IgD-negative memory B cell (primary cell): Measurements from ENCODE around the gene WNT11. TPM values are rescaled to one million over a fixed set of nuclear protein-coding genes. Genes with fewer than 3 reads are reported as not detected.

Experiments
- H3K27ac Mint-ChIP-seq, 3 donors: one replicate each; pipeline ENCODE4 v1.8.0; 2020 to 2022; ENCODE audit warnings: mild to moderate bottlenecking in 3 of 3, mixed read lengths in 3 of 3, moderate library complexity in 1 of 3
- H3K27me3 Mint-ChIP-seq: one replicate; pipeline ENCODE4 v1.8.0; 2021; ENCODE audit warnings: mixed read lengths
- H3K36me3 Mint-ChIP-seq: one replicate; pipeline ENCODE4 v1.8.0; 2020; ENCODE audit warnings: mild to moderate bottlenecking, mixed read lengths
- H3K4me1 Mint-ChIP-seq, 3 donors: one replicate each; pipeline ENCODE4 v1.8.0; 2020 to 2022; ENCODE audit warnings: mixed read lengths in 3 of 3, mild to moderate bottlenecking in 1 of 3
- H3K4me3 Mint-ChIP-seq, 4 donors: one replicate each; pipeline ENCODE4 v1.8.0; 2020 to 2022; ENCODE audit warnings: mild to moderate bottlenecking in 4 of 4, mixed read lengths in 4 of 4, moderate library complexity in 3 of 4
- H3K9me3 Mint-ChIP-seq, 3 donors: one replicate each; pipeline ENCODE4 v1.8.0; 2020 to 2021; ENCODE audit warnings: mixed read lengths in 3 of 3, mild to moderate bottlenecking in 1 of 3
- polyA plus RNA-seq: library from polyadenylated mRNA; unstranded; fragments of 300-500 nt; fragmentation: Illumina TruSeq; gene quantifications from one replicate; pipeline ENCODE4 v1.2.3, GENCODE V29; 2021

Gene WNT11
- polyA plus RNA-seq, 1 donor from 2014 or later: not detected

DNA sequence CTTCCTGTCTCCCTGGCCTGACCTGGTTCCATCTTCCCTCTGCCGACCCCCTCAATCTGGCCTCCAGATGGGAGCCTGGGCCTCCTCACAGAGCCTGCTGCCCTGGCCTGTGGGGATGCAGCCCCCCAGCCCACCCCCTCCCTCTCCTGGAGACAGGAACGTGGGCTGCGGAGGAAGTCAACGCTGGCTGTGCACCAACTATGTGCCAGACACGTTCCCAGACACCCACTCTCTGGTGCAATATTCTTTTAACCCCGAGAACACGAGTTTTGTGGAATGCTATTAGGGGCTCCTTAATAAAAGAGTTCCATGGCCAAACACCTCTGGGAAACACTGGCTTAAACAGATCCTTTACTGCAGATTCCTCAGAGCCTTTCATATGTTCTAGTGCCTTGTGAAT, 15.9 kb downstream of the WNT11 start:
- Mint-ChIP-seq H3K27ac (no peak overlapping the region), H3K4me3 (no peak overlapping the region), H3K27me3 (peaks cover 3% of the 10 kb centered on the region), H3K4me1 (peaks cover 0 to 1% (median 0%) of the 10 kb centered on the region in 3 donors), H3K36me3 (peaks cover 2% of the 10 kb centered on the region), H3K9me3 (no peaks in the 10 kb centered on the region)

DNA sequence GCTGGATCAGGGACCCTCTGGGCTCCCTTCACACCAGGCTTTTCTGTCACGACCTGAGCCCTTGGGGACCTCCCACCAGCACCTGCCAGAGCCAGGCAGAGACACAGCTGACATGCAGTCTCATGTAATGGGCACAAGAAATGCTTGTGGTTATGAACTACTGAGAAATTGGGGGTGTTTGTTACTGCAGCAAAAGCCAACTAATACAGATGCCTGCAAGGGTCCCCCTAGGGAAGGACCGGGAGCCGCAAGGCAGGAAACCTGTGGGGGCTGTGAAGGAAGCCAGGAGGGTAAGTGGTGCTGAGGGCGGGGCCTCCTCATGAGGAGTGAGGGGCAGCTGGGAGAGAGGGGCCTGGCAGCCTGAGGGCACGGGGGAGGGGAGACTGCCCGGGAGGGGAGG, 16.6 kb downstream of the WNT11 start:
- H3K27me3 Mint-ChIP-seq: peaks cover 3% of the 10 kb centered on the region
- peaks cover 2% of the 10 kb centered on the region for H3K36me3 Mint-ChIP-seq
- H3K27ac Mint-ChIP-seq: no peak overlapping the region
- H3K4me1 Mint-ChIP-seq: peaks cover 0 to 1% (median 0%) of the 10 kb centered on the region in 3 donors
- H3K4me3 Mint-ChIP-seq: no peak overlapping the region
- no peaks in the 10 kb centered on the region for H3K9me3 Mint-ChIP-seq

DNA sequence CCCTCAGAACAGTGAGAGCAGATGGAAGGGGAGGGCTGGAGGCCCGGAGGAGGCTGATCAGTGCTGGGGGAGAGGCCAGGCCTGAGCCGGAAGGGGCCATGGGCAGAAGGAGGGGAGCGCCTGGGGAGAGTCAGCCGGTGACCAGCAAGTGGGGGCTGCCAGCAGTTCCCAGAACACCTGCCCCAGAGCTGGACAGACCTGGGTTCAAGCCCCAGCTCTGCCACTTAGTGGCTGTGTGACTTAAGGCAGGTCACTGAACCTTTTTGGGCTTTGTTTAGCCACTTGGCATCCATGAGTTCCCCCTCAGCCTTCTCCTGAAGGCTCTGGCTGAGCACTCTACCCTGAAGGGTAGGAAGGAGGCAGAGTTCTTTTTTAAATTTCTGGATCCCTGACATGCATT, 17.4 kb downstream of the WNT11 start:
- H3K9me3 Mint-ChIP-seq: no peaks in the 10 kb centered on the region
- peaks cover 0 to 1% (median 0%) of the 10 kb centered on the region in 3 donors for H3K4me1 Mint-ChIP-seq
- no peak overlapping the region for H3K27ac Mint-ChIP-seq
- no peak overlapping the region for H3K4me3 Mint-ChIP-seq
- H3K36me3 Mint-ChIP-seq: no peaks in the 10 kb centered on the region
- peaks cover 5% of the 10 kb centered on the region for H3K27me3 Mint-ChIP-seq

DNA sequence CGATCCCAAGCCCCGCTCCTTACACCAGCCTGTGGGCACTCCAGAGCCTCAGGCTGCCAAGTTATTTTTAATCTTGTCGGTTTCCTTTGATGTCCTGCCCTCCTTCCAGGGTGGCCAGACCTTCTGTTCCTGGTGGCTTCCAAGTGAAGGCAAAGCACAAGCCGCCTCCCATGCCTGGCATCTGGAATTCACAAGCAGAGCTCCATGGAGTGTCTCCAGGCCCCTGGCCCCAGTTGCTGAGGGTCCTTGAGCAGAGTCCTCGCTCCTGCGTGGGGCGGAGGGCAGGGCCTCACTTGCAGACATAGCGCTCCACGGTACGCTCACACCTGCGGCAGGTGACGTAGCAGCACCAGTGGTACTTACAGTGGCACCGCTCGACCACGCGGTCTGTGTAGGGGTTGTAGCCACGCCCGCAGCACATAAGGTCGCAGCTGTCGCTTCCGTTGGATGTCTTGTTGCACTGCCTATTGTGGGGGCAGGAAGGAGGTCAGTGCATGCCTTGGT, 19.5 kb downstream of the WNT11 start:
- Mint-ChIP-seq H3K4me3 (no peak overlapping the region), H3K9me3 (no peaks in the 10 kb centered on the region), H3K4me1 (peaks cover 0 to 1% (median 0%) of the 10 kb centered on the region in 3 donors), H3K27ac (no peak overlapping the region), H3K36me3 (no peaks in the 10 kb centered on the region), H3K27me3 (peaks cover 5% of the 10 kb centered on the region)

DNA sequence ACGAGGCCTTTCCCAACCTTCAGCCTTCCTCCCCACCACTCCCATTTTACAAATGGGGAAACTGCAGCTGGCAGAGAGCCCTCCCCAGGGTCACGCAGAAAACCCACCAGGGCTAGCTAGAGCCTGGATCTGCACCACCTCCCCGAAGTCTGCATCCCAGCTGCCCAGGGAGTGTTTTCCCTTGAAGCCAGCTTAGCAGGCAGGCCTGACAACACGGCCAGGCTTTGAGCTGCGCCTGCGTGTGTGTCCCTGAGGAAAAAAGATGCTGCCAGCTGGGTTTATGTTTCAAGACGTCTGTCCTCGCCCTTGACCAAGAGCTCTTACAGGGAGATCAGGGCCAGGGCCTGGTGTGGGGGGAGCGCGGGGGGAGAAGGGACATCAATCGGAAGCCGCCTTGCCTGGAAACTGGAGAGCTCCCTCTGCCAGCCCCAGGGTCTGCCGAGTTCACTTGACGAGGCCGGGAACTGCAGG, 20.3 kb downstream of the WNT11 start:
- no peaks in the 10 kb centered on the region for H3K9me3 Mint-ChIP-seq
- peaks cover 0 to 1% (median 0%) of the 10 kb centered on the region in 3 donors for H3K4me1 Mint-ChIP-seq
- no peak overlapping the region for H3K27ac Mint-ChIP-seq
- H3K36me3 Mint-ChIP-seq: no peaks in the 10 kb centered on the region
- H3K27me3 Mint-ChIP-seq: peaks cover 5% of the 10 kb centered on the region
- H3K4me3 Mint-ChIP-seq: no peak overlapping the region

DNA sequence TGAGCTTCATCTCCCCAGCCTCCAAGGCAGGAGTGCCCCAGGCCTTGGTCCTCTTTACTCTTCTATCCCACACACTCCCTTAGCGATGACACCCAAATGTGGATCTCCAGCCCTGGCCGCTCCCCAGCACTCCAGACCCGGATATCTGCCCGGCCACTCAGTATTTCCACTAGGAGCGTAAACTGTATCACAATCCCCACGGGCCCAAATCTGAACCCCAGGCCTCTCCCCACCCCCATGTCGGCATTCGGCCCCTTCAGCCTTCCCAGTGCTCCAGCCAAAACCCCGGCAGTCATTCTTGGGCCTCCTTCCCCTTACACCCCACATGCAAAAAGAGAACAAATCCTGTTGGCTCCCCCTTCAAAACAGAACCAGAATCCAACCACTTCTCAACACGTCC, 20.8 kb downstream of the WNT11 start:
- Mint-ChIP-seq H3K4me3 (no peak overlapping the region), H3K9me3 (no peaks in the 10 kb centered on the region), H3K36me3 (no peaks in the 10 kb centered on the region), H3K27me3 (peaks cover 5% of the 10 kb centered on the region), H3K27ac (no peak overlapping the region), H3K4me1 (peaks cover 0 to 1% (median 0%) of the 10 kb centered on the region in 3 donors)

DNA sequence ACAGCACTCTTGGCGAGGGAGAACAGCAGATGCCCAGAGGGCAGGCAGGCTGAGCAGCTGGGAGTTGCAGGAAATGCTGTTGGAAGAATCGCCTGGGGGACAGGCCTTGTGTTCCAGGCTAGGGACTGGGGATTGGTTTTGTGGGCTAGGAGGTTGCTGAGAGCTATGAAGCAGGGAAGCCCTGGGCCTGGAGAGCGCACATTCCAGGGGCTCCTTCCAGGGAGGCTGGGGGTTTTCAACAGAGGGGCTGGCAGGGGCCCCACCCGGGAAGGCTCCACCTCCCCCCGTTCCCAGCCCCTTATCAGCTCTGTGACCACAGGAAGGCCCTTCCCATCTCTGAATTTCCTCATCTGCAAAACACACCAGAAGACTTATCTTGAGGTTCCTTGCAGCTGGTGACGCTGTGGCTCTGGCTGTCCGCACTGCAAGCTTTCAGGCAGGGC, 21.7 kb downstream of the WNT11 start:
- peaks cover 5% of the 10 kb centered on the region for H3K27me3 Mint-ChIP-seq

DNA sequence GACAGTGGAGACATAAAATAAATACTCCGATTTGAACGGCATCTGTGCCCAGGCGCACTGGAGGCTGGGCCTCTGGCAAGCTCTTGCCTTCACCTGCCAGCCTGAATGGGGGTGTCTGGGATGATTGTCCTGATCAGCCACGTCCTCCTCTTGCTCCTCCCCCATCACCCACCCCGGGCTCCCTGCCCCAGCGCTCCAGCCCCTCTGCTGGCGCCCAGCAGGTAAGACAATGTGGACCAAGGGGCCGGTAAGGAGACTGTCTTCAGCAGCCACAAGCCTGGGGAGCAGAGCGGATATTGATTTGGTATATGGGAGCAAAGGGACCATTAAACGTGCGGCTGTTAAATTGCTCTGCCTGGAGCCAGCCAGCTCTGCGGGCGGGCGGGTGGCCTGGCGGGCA, 24.9 kb downstream of the WNT11 start:
- Mint-ChIP-seq H3K4me1 (peaks cover 0 to 1% (median 0%) of the 10 kb centered on the region in 3 donors), H3K9me3 (no peaks in the 10 kb centered on the region), H3K36me3 (no peaks in the 10 kb centered on the region), H3K27ac (peak overlapping the region in 1 of 3 donors; percentile 31), H3K27me3 (peaks cover 5% of the 10 kb centered on the region), H3K4me3 (no peak overlapping the region)

More for the DNA sequence above, 21.7 kb downstream of the WNT11 start:
- H3K4me1 Mint-ChIP-seq: peaks cover 0 to 1% (median 0%) of the 10 kb centered on the region in 3 donors
- H3K4me3 Mint-ChIP-seq: no peak overlapping the region
- H3K9me3 Mint-ChIP-seq: no peaks in the 10 kb centered on the region
- H3K36me3 Mint-ChIP-seq: no peaks in the 10 kb centered on the region
- no peak overlapping the region for H3K27ac Mint-ChIP-seq

DNA sequence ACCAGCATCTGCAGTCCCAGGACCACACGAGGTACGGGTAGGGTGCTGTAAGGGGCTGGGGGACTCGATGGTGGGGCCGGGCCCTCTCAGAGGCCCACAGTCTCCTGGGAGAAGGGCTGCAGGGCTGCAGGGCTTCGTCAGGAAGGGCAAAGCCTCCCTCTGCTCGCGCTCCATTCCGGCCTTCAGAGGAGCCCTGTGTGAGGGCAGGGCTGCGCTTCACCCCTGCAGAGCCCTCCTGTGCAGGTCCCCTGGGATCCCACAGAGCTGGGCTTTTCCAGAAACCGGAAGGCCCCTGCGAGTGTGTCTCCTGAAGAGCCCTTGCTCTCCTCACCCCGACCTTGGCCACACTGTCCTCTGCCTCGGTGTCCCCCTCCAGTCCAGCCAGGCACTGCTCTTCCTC, 27.2 kb downstream of the WNT11 start:
- H3K9me3 Mint-ChIP-seq: peaks cover 0 to 2% (median 0%) of the 10 kb centered on the region in 3 donors
- H3K36me3 Mint-ChIP-seq: no peaks in the 10 kb centered on the region
- no peak overlapping the region for H3K27ac Mint-ChIP-seq

DNA sequence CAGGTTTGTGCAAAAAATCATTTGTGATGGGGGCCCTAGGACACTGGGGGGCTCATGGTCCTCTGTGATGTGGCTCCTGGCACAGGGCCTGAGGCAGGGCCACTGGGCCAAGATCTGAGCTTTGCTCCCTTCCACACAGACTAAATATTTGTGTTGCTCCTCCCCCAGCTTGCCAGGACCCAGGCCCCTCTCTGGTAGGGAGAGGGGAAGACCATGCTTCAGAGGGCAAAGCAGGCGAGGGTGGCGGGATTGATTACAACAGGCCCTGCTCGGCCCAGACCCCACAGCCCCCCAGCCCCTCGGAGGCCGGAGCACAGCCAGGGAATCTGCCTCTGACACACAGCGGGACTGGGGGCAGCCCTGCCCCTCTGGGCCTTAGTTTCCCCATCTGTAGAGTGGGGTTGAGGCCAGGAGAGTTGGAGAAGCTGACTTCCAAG, 29.0 kb downstream of the WNT11 start:
- H3K27ac Mint-ChIP-seq: peak overlapping the region in 1 of 3 donors; percentile 27
- H3K27me3 Mint-ChIP-seq: no peaks in the 10 kb centered on the region
- H3K36me3 Mint-ChIP-seq: peaks cover 2% of the 10 kb centered on the region
- H3K9me3 Mint-ChIP-seq: peaks cover 0 to 2% (median 0%) of the 10 kb centered on the region in 3 donors
- no peak overlapping the region for H3K4me3 Mint-ChIP-seq
- H3K4me1 Mint-ChIP-seq: peaks cover 0 to 2% (median 0%) of the 10 kb centered on the region in 3 donors

More for the DNA sequence above, 27.2 kb downstream of the WNT11 start:
- Mint-ChIP-seq H3K27me3 (peaks cover under 1% of the 10 kb centered on the region), H3K4me3 (no peak overlapping the region), H3K4me1 (peaks cover 0 to 2% (median 0%) of the 10 kb centered on the region in 3 donors)

DNA sequence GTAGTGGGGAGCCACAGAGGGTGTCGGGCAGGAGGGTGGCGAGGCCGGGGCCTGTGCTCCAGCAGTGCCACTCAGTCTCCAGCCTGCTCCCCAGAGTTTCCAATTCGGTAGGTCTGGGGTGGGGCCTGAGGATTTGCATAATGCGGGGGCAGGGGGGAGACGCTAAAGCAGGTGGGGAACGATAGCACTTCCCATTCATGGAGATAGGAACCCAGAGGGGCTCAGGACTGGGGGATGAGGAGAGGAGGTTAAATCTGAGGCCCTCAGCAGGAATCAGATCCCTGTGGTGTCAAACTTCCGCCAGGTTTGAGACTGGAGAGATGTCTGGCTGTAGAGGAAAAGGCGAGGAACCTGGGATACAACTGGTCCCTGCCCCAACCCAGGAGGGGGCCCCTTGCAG, 29.8 kb downstream of the WNT11 start:
- Mint-ChIP-seq H3K36me3 (peaks cover 2% of the 10 kb centered on the region), H3K4me1 (peaks cover 0 to 2% (median 0%) of the 10 kb centered on the region in 3 donors), H3K9me3 (peaks cover 0 to 2% (median 0%) of the 10 kb centered on the region in 3 donors), H3K4me3 (peak overlapping the region in 1 of 4 donors; percentile 43), H3K27ac (peak overlapping the region in 1 of 3 donors; percentile 89), H3K27me3 (no peaks in the 10 kb centered on the region)

DNA sequence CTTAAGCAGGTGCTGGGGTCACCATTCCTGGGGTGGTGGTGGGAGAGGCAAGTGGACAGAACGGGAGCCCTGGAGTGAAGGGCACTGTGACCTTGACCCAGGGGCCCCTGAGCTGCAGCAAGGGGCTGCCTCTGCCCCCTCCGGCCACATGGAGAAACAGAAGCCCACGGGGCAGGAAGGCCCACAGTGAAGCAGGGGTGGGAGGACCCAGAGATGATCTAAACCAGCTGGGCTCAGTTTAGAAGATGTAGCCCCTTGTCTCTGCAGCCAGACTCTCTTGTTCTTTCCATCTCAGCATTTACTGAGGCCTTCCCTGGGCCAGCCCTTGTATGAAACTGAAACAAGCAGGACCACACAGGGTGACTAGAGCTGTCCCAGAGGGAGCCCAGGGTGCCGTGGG, 30.5 kb downstream of the WNT11 start:
- Mint-ChIP-seq H3K4me3 (no peak overlapping the region), H3K36me3 (peaks cover 2% of the 10 kb centered on the region), H3K9me3 (peaks cover 0 to 2% (median 0%) of the 10 kb centered on the region in 3 donors), H3K27me3 (no peaks in the 10 kb centered on the region), H3K27ac (peak overlapping the region in 1 of 3 donors; percentile 89), H3K4me1 (peaks cover 0 to 2% (median 0%) of the 10 kb centered on the region in 3 donors)

DNA sequence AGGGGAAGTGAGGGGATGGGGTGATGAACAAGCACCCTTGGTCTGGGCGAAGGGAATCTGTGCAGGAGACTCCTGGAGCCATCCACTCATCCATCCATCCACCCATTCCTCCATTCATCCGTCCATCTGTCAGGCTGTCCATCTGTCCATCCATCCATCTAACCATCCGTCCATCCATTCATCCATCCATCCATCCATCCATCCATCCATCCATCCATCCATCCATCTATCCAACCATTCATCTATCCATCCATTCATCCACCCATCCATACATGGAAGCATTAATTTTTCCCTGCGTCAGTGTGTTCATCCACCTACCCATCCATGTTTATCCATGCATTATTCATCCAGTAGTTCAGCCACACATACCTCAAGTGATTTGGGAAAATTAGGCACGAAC, 32.0 kb downstream of the WNT11 start:
- peaks cover 0 to 2% (median 0%) of the 10 kb centered on the region in 3 donors for H3K4me1 Mint-ChIP-seq
- H3K9me3 Mint-ChIP-seq: peaks cover 0 to 2% (median 0%) of the 10 kb centered on the region in 3 donors
- no peak overlapping the region for H3K4me3 Mint-ChIP-seq
- no peaks in the 10 kb centered on the region for H3K27me3 Mint-ChIP-seq
- peak overlapping the region in 1 of 3 donors; percentile 71 for H3K27ac Mint-ChIP-seq
- H3K36me3 Mint-ChIP-seq: peaks cover 2% of the 10 kb centered on the region

DNA sequence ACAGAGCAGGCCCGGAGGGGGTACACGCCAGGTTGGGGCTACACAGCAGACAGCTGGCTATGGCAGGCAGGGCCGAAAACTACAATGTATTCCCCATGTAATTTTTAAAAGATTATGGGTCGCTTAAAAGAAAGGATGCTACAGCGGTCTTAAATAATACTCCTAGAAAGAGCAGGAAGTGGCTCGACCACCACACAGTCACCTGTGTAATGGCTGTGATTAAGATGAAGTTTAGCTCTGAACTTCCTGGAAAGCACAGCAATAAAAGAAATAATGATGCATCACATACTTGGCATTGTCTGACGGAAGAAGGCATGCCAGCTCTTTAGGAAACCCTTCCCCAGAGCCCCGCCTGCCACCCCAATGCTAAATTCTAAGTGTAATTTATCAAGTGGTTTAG, 32.6 kb downstream of the WNT11 start:
- no peak overlapping the region for H3K27ac Mint-ChIP-seq
- no peak overlapping the region for H3K4me3 Mint-ChIP-seq
- peaks cover 0 to 2% (median 0%) of the 10 kb centered on the region in 3 donors for H3K4me1 Mint-ChIP-seq
- peaks cover 0 to 2% (median 0%) of the 10 kb centered on the region in 3 donors for H3K9me3 Mint-ChIP-seq
- H3K36me3 Mint-ChIP-seq: peaks cover 2% of the 10 kb centered on the region
- no peaks in the 10 kb centered on the region for H3K27me3 Mint-ChIP-seq

DNA sequence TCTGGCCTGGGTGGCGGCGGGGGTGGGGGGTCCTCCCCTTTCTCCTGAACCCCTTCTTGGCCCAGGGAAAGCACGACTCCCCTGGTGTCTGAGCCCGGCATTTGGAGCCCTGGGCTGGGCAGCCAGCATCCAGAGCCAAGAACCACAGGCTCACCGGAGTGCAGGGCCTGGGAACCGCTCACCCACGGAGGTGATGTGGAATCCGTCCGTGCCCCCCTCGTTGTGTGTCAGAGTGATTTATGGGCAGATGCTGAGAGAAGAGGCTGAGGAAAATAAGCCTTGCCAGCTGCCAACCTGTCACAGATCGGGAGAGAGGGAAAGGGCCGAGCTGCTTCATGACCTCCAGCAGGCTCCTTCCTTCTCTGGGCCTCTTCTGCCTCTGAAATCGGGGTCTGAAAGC, 33.7 kb downstream of the WNT11 start:
- H3K9me3 Mint-ChIP-seq: peaks cover 0 to 2% (median 0%) of the 10 kb centered on the region in 3 donors
- peaks cover 3% of the 10 kb centered on the region for H3K27me3 Mint-ChIP-seq
- H3K27ac Mint-ChIP-seq: no peak overlapping the region
- peaks cover 0 to 2% (median 0%) of the 10 kb centered on the region in 3 donors for H3K4me1 Mint-ChIP-seq
- peaks cover 2% of the 10 kb centered on the region for H3K36me3 Mint-ChIP-seq
- H3K4me3 Mint-ChIP-seq: no peak overlapping the region

DNA sequence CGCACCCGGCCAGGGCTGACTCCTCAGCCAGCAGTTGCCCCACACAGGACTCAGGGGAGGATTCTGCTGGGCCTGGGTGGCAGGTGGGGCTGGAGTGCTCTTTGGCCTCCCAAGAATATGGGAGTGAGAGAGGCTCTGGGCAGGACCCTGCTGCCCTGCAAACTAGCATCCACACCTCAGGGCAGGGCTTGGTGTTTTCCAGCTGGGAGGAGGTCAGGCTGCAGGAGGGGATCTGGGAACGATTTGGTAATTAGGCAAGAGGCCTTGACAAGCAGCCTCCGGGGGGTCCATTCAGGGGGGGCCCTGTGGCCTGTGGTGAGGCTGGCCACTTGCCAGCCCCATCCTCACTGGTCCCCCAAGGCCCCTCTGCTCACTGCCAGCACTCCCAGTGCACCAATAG, 35.8 kb downstream of the WNT11 start:
- peaks cover 2% of the 10 kb centered on the region for H3K36me3 Mint-ChIP-seq
- peaks cover 3% of the 10 kb centered on the region for H3K27me3 Mint-ChIP-seq
- no peak overlapping the region for H3K27ac Mint-ChIP-seq
- no peaks in the 10 kb centered on the region for H3K4me1 Mint-ChIP-seq
- peaks cover 0 to 2% (median 0%) of the 10 kb centered on the region in 3 donors for H3K9me3 Mint-ChIP-seq
- H3K4me3 Mint-ChIP-seq: no peak overlapping the region
